MCF 10A (cell line): ENCODE measurements around the gene UFM1. TPM values are rescaled to one million over a fixed set of nuclear protein-coding genes. Genes with fewer than 3 reads are reported as not detected.
A peak's percentile ranks its signal among the peaks of the same experiment; 100 is the strongest.

Source experiments
- BruUV-seq: library from RNA; stranded (reverse); fragments of 400-500 nt; replicated peaks from 2 replicates; lab custom pipeline; 2021; lab: Mats Ljungman, UMichigan
- CTCF ChIA-PET: fragments of 300-600 bp; sonication (Branson Sonifier 250); formaldehyde crosslinking; extraction: SDS; loops from one replicate; lab custom pipeline; 2021; ENCODE audit warnings: antibody characterized with exemption, inconsistent platforms; lab: Yijun Ruan, JAX
- POLR2A ChIA-PET: fragments of 300-600, 350-650 bp; sonication (Branson Sonifier 250); formaldehyde crosslinking; extraction: SDS; loops from one replicate; lab custom pipeline; 2020; ENCODE audit warnings: antibody characterized with exemption, inconsistent platforms; lab: Yijun Ruan, JAX
- DNase-seq: peaks from one replicate; pipeline ENCODE4 v3.0.0-alpha.2; 2018; ENCODE audit not compliant: unreplicated experiment
- H3K27ac Mint-ChIP-seq: one replicate; pipeline ENCODE4 v1.8.0; 2022; ENCODE audit warnings: mild to moderate bottlenecking, low read depth, mixed read lengths; ENCODE audit not compliant: unreplicated experiment
- H3K27me3 Mint-ChIP-seq: one replicate; pipeline ENCODE4 v1.8.0; 2022; ENCODE audit warnings: mixed read lengths; ENCODE audit not compliant: insufficient read depth, unreplicated experiment
- H3K36me3 Mint-ChIP-seq: one replicate; pipeline ENCODE4 v1.8.0; 2022; ENCODE audit warnings: mild to moderate bottlenecking, moderate library complexity, mixed read lengths; ENCODE audit not compliant: insufficient read depth, unreplicated experiment
- H3K4me1 Mint-ChIP-seq: one replicate; pipeline ENCODE4 v1.8.0; 2022; ENCODE audit warnings: mixed read lengths; ENCODE audit not compliant: insufficient read depth, unreplicated experiment
- H3K4me3 Mint-ChIP-seq: one replicate; pipeline ENCODE4 v1.8.0; 2022; ENCODE audit warnings: mild to moderate bottlenecking, moderate library complexity, mixed read lengths; ENCODE audit not compliant: unreplicated experiment
- H3K9me3 Mint-ChIP-seq: one replicate; pipeline ENCODE4 v1.8.0; 2022; ENCODE audit warnings: mixed read lengths; ENCODE audit not compliant: unreplicated experiment
- intact Hi-C: fragments of 100-400 bp; cut with micrococcal nuclease; formaldehyde crosslinking; loops from 2 replicates; pipeline ENCODE4 v1.14.1; 2022
- total RNA-seq: library from RNA; stranded (reverse); gene quantifications from 2 replicates; pipeline ENCODE4 v1.2.3, GENCODE V29; 2022
- TF ChIP-seq, protein P1 (sequence below): fragments of 200-600 bp; IDR thresholded peaks from one replicate; pipeline ENCODE4 v1.8.0; 2022; ENCODE audit warnings: antibody characterized with exemption, mild to moderate bottlenecking; ENCODE audit not compliant: unreplicated experiment

UFM1 gene
- total RNA-seq, 1 experiment from 2014 or later: 129 TPM

DNA sequence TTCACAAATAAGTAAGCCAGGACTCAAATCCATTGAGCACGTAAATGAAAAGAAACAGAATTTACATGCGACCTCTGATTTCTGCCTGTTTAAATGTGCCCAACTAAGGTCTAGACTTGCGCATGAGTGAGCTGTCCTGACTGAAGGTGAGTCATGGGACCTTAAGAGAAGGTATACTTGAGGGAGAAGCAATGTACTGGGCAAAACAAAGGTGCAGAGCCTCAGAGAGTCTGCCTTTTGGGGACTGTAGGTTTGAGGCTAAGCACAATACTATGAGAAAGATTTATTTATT is 45.8 kb downstream of the UFM1 start:
- Mint-ChIP-seq H3K27me3 (no peaks in the 10 kb centered on the region), H3K4me1 (peaks cover 6% of the 10 kb centered on the region), H3K9me3 (no peaks in the 10 kb centered on the region), H3K27ac (no peak overlapping the region), H3K36me3 (no peaks in the 10 kb centered on the region), H3K4me3 (no peak overlapping the region)
- BruUV-seq: no TSS peak
- intact Hi-C loops: no loop called here
- peak; percentile 23 for DNase-seq
- TF ChIP-seq, protein P1, sequence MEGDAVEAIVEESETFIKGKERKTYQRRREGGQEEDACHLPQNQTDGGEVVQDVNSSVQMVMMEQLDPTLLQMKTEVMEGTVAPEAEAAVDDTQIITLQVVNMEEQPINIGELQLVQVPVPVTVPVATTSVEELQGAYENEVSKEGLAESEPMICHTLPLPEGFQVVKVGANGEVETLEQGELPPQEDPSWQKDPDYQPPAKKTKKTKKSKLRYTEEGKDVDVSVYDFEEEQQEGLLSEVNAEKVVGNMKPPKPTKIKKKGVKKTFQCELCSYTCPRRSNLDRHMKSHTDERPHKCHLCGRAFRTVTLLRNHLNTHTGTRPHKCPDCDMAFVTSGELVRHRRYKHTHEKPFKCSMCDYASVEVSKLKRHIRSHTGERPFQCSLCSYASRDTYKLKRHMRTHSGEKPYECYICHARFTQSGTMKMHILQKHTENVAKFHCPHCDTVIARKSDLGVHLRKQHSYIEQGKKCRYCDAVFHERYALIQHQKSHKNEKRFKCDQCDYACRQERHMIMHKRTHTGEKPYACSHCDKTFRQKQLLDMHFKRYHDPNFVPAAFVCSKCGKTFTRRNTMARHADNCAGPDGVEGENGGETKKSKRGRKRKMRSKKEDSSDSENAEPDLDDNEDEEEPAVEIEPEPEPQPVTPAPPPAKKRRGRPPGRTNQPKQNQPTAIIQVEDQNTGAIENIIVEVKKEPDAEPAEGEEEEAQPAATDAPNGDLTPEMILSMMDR: no peak
- CTCF ChIA-PET: interaction anchor here (0.6 to 0.7 kb wide), 2 partner anchors 349 to 772 kb away, joined by 4 read pairs; no protein-coding TSS in a partner anchor
- POLR2A ChIA-PET: interaction anchor here (0.6 to 1.3 kb wide), 4 partner anchors 26 to 436 kb away, joined by 3 read pairs; partner anchors contain the start of gene UFM1

DNA sequence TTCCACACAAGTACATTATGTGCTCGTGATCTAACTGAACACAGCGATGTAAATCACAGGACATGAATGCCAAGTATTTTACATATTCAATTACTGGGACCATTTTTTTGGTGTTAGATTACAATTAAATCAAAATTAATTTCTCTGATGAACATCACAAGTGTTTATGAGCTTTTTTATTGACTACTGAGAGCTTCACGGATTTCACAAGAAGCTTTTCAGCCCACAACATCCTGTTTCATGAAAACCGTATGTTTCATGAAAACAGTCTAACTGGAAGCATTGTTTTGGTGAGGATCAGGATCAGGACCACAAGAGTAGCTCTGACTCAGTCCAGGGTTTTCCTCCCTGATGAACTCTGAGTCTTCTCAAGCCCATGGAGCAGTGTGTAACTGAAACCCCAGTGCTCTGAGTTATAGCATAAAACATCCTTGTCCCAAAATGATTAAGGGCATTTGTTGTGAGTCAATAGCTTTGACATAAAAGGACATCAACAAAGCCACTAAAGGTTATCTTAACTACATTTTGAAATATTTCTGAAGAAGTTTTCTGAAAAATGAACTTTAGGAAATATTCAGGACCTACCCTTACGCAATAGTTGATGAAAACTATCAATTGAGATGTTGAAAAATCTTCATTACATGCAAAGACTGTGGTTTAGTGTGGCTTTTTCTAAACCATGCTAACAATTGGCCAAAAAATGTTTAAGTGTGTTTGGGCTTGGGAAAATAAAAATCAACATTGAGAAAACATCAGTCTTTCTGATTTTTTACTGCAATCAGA is 49.3 kb downstream of the UFM1 start:
- POLR2A ChIA-PET: interaction anchor here (1.2 kb wide), 1 partner anchor 11 kb away, joined by 3 read pairs; no protein-coding TSS in a partner anchor
- Mint-ChIP-seq H3K4me3 (no peak overlapping the region), H3K27ac (no peak overlapping the region), H3K36me3 (no peaks in the 10 kb centered on the region), H3K9me3 (peaks cover 6% of the 10 kb centered on the region), H3K27me3 (no peaks in the 10 kb centered on the region), H3K4me1 (peaks cover 6% of the 10 kb centered on the region)
- no TSS peak for BruUV-seq
- CTCF ChIA-PET: interaction anchor here (1.0 kb wide), 1 partner anchor 11 kb away, joined by 4 read pairs; no protein-coding TSS in a partner anchor
- no peak for DNase-seq
- intact Hi-C loops: no loop called here
- TF ChIP-seq, protein P1: no peak

DNA sequence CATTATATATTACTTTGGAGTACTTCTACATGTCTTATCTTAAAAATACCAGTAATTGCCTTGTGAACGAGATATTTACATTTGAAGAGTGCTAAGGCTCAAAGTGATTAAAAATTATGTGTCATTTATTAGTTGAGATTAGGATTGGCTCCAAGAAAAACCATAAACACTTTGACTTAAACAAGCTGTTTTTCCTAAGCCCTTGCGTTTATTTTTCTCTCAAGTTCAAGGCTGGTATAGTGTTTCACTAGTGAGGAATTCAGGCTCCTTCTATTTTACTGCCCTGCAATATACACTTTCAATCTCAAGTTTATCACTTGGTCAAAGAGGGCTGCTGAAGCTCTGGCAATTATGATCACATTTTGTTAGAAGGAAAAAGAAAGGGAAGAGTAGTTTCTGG is 49.9 kb downstream of the UFM1 start:
- H3K27ac Mint-ChIP-seq: no peak overlapping the region
- BruUV-seq: no TSS peak
- no peaks in the 10 kb centered on the region for H3K36me3 Mint-ChIP-seq
- no peaks in the 10 kb centered on the region for H3K27me3 Mint-ChIP-seq
- peaks cover 8% of the 10 kb centered on the region for H3K9me3 Mint-ChIP-seq
- CTCF ChIA-PET: no interaction called here
- POLR2A ChIA-PET: interaction anchor here (0.7 kb wide), 1 partner anchor 1592 kb away, joined by 3 read pairs; no protein-coding TSS in a partner anchor
- intact Hi-C loops: no loop called here
- no peak for DNase-seq
- H3K4me1 Mint-ChIP-seq: peaks cover 6% of the 10 kb centered on the region
- TF ChIP-seq, protein P1: no peak
- H3K4me3 Mint-ChIP-seq: no peak overlapping the region

DNA sequence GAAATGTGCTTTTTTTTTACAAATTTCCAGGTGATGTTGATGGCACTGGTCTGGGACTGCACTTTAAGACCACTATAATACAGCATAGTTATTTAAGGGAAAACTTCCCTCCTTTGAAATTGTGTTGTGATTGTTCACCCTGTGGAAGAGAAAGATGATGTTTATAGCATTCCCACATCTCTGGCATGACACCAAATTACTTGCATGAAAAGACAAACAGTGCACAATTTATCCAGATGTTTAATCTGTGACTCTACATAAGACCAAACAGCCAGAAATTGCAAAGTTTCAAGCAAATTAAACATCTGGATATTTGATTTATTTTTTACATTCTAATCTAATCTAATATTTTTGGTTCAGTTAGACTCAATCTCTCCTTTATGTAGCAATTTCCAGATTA is 51.6 kb downstream of the UFM1 start:
- H3K36me3 Mint-ChIP-seq: no peaks in the 10 kb centered on the region
- BruUV-seq: no TSS peak
- no peak overlapping the region for H3K4me3 Mint-ChIP-seq
- intact Hi-C loops: no loop called here
- H3K27me3 Mint-ChIP-seq: no peaks in the 10 kb centered on the region
- ChIA-PET POLR2A (no interaction called here), CTCF (no interaction called here)
- H3K27ac Mint-ChIP-seq: no peak overlapping the region
- H3K9me3 Mint-ChIP-seq: peaks cover 8% of the 10 kb centered on the region
- no peaks in the 10 kb centered on the region for H3K4me1 Mint-ChIP-seq
- no peak for DNase-seq
- TF ChIP-seq, protein P1: no peak
